Liver (tissue), 3 donors: ENCODE results near the gene RNLS.

Source experiments
- EGR1 ChIP-seq, 2 donors: IDR thresholded peaks; 2 replicates each; pipeline ENCODE4 v1.6.1; 2016 to 2018; ENCODE audit warnings: antibody characterized with exemption in 2 of 2, low read depth in 2 of 2
- TF ChIP-seq, protein P1 (sequence below): fragments of 150-350 bp; IDR thresholded peaks from 2 replicates; pipeline ENCODE4 v1.5.1; 2017; ENCODE audit warnings: improper control_type of control experiment, low read depth, low read length; ENCODE audit not compliant: missing input control
- donor health status: healthy.
- donor health status: healthy.

- no peak for TF ChIP-seq EGR1 (IDR thresholded peaks at IDR 0.05; ENCODE audit: low read depth in 2 of 2)
- TF ChIP-seq, protein P1, sequence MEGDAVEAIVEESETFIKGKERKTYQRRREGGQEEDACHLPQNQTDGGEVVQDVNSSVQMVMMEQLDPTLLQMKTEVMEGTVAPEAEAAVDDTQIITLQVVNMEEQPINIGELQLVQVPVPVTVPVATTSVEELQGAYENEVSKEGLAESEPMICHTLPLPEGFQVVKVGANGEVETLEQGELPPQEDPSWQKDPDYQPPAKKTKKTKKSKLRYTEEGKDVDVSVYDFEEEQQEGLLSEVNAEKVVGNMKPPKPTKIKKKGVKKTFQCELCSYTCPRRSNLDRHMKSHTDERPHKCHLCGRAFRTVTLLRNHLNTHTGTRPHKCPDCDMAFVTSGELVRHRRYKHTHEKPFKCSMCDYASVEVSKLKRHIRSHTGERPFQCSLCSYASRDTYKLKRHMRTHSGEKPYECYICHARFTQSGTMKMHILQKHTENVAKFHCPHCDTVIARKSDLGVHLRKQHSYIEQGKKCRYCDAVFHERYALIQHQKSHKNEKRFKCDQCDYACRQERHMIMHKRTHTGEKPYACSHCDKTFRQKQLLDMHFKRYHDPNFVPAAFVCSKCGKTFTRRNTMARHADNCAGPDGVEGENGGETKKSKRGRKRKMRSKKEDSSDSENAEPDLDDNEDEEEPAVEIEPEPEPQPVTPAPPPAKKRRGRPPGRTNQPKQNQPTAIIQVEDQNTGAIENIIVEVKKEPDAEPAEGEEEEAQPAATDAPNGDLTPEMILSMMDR: no peak
These were observed 196.8 kb downstream of the RNLS start for GRCh38 chr10:88386204-88386788.
